Epithelial cell of prostate (primary cell): Measurements from ENCODE around the gene MED10.

ENCODE experiments used
- DNase-seq: peaks from one replicate; pipeline ENCODE4 v3.0.0-alpha.2; 2011; ENCODE audit warnings: low read depth, low spot score
- H3K27ac ChIP-seq: fragments of 450-650 bp; 2 replicates; pipeline ENCODE4 v1.5.1; 2017; ENCODE audit warnings: mild to moderate bottlenecking

The MED10 gene

GRCh38 chr5:6354848-6355247 is 23.5 kb downstream of the MED10 start:
- no peak overlapping the region for H3K27ac ChIP-seq
- DNase-seq, result no peak

DNA sequence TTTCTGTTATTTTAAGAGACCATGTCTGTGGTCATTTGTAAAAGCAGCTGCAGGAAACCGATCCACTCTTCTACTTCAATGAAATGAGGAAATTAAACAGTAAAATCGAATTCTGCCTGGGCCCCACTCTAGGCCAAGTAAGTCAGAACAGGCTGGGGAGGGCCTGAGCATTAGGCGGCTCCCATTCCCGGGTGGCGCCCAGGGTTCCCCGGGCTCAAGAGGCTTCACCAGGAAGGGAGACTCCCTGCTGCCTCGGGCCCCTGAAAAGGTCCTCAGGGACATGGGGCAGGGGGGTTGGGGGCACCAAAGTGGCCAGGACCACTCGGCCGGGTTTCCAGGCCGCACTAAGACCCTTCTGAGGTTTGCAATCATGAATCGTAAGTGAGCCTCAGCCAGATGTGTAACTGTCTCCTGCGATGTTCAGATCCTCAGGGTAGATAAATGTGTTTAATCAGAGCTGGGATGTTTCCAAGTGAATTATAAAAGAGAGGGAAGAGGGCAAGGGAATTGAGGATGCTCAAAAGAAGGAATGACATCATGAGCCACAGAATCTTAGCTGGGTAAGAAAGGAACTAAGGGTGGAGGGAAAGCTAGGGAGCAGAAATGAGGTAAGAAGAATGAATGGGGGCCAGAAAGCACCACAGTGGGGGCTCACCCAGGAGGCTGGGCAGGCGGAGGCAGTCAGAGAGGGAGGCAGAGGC is 24.6 kb downstream of the MED10 start:
- no peak for DNase-seq
- no peak overlapping the region for H3K27ac ChIP-seq

DNA sequence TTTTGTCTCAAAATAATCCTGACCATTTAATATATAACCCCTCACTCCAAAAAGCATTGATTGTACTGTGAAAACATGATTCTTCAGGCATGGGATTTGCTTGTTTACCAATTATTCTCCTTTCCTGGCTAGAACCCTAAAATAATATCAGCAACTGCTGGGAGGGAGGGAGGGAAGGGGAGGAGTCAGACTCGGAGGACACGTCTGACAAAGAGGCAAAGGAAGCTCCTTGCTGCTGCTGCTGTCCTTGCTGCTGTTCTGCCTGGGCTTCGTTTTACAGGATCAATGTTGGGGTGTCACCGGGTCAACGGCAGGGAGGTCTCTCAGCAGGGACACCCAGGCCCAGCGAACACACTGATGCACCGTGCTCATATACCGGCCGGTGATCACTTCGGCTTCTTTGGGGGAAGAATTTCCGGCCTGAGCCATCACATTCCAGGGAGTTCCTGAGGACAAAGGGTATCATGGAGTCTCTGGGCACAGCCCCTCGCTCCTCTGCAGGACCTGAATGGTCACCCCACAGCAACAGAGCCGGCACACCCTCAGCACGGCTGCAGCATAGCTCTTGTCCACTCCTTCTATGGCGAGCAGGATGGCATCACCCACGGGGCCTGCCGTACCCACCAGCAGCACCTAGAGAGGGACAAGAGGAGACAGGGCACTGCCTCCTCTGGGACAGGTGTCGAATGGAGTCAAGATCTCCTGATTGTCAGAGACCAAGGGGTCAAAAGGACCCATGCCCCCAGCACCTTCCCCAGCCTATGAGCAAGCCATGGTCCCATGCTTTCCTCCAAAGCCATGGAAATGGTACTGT is 27.9 kb downstream of the MED10 start:
- DNase-seq, result no peak
- H3K27ac ChIP-seq, result no peak overlapping the region

- H3K27ac ChIP-seq, result no peak overlapping the region
- no peak for DNase-seq
Observed at GRCh38 chr5:6349387-6349786, 29.0 kb downstream of the MED10 start.

DNA sequence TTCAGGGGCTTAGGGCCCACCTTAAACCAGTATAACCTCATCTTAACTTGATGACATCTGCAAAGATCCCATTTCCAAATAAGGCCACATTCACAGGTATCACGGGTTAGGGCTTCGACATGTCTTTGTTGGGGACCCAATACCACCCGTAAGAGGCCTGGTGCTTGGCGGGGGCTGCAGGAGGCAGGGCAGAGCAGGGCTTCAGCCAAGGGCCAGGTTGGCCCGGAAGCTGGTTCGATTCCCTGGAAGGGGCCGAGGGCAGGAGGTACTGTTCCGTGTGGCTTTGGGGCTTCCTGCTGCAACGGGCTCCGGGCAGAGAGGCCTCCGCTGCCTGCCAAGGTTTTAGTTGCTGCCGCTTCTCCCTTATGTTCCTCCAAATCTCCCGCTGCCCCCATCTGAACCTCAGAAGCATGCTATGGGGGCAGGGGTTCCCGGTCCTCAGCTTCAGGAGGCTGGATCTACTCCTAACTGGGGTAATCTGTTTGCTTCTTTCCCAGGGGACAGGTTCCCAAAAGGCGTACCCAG is 29.8 kb downstream of the MED10 start:
- no peak overlapping the region for H3K27ac ChIP-seq
- DNase-seq, result no peak

GRCh38 chr5:6347673-6348072 is 30.7 kb downstream of the MED10 start:
- no peak overlapping the region for H3K27ac ChIP-seq
- no peak for DNase-seq

- DNase-seq, result no peak
Observed at GRCh38 chr5:6347165-6347564, 31.2 kb downstream of the MED10 start.

GRCh38 chr5:6344593-6344989 is 33.8 kb downstream of the MED10 start:
- no peak for DNase-seq
- H3K27ac ChIP-seq, result no peak overlapping the region

More at GRCh38 chr5:6347165-6347564, 31.2 kb downstream of the MED10 start:
- H3K27ac ChIP-seq, result no peak overlapping the region

DNA sequence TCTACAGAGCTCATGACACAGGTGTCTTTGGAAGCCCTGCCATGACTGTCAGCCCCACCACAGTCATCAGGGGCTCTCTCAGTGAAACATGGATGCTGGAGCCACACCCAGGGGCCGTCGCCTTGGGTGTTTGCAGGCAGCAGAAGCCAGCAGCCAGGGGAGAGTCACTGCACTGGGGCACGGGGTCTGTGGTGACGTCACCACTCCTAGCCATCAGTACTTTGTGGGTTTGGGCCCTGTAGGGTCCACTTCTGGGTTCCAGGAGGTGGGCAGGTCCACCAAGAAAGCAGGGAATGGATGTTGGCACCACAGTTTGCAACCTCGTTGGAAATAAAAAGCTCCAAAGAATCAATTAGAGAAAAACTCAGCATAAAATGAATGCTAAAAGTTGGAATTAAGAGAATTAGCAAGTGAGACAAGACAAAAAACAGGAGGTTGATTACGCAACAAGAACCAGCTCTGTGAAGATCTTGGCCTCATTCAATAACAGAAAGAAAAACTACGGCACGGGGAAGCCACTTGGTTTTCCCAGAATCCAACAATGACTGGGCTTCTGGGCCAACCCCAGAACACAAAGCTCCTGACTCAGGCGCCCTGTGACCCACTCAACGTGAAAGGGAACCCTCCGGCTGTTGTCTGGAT is 34.3 kb downstream of the MED10 start:
- no peak overlapping the region for H3K27ac ChIP-seq
- no peak for DNase-seq

- H3K27ac ChIP-seq, result no peak overlapping the region
- no peak for DNase-seq
Observed at GRCh38 chr5:6342689-6343315, 35.5 kb downstream of the MED10 start.

DNA sequence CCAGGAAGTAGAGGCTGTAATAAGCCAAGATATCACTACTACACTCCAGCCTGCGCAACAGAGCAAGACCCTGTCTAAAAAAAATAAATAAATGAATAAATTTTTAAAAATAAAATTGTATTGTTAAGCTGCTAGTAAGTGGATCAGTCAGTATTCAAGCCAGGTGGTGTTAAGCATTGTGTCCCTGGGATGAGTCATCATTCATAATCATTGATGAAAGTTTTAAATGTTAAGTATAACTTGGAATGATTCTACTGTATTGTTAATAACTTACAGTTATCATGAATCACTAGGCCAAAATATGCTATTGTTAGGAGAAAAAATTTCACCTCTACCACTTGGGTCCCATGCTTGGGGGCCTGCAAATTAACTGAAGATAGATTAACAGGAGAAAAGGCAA is 38.2 kb downstream of the MED10 start:
- no peak for DNase-seq
- H3K27ac ChIP-seq, result no peak overlapping the region

DNA sequence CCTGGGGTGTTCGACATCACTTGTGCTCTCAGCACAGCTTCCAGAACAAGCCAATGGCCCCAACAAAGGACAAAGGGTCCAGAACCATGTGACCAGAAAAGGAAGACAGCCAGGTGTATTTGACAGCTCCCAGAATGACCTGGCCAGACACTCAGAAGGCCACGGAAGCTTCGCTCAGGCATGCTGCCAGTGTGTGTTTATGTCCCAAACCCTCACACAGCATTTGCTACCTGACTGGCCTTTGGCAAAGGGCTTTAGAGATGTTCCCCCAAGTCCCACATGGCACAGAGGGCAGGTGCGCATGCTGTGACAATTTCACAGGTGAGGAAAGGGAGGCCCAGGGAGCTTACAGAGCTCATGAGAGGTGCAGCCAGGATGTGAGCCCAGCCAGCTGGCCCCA is 39.5 kb downstream of the MED10 start:
- no peak for DNase-seq
- no peak overlapping the region for H3K27ac ChIP-seq

- DNase-seq, result no peak
- no peak overlapping the region for H3K27ac ChIP-seq
Observed at GRCh38 chr5:6338135-6338534, 40.2 kb downstream of the MED10 start.

DNA sequence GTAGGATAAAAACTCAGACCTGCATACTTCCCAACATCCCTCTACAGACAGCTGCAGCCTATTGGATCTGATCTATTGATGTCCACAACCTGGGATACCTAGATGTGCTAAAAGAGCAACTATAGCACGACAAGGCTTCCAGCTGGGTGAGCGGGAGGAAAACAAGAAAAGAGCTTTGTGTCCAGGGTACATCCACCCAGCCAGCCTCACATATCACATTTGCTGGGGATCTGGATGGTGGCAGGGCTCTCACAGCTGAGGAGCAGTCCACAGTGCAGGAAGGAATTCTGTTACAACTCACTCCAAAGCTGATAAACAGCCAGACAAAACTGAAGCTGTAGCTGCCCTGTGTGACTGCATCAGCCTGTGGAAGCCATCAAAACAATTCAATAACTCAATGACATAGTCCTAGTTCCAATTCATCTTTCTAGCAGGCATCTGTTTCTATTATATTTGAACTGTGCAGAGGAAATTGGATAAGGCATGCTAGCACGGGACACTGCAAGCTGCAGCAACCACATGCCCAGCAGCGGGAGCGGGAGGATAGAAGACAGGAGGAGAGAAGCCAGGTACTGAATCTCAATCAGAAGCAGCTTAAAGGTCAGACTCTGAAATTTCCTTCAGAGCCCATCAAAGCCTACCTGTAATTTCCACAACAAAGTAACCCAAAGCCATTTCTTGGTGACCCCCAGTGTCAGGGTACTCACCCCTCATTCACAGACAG is 45.0 kb downstream of the MED10 start:
- no peak overlapping the region for H3K27ac ChIP-seq
- no peak for DNase-seq

GRCh38 chr5:6328173-6328572 is 50.2 kb downstream of the MED10 start:
- no peak for DNase-seq

GRCh38 chr5:6326776-6327175 is 51.6 kb downstream of the MED10 start:
- no peak for DNase-seq
- H3K27ac ChIP-seq, result no peak overlapping the region

More at GRCh38 chr5:6328173-6328572, 50.2 kb downstream of the MED10 start:
- no peak overlapping the region for H3K27ac ChIP-seq

- no peak for DNase-seq
- H3K27ac ChIP-seq, result no peak overlapping the region
Observed at GRCh38 chr5:6322163-6322713, 56.1 kb downstream of the MED10 start.
